ENCODE measurements around the gene IRAK3.
"Not testable (repeated sequence)": the region's sequence is repeated elsewhere in the genome, so short reads cannot be mapped to it uniquely, and the experiment has no call there.

IRAK3 gene

DNA sequence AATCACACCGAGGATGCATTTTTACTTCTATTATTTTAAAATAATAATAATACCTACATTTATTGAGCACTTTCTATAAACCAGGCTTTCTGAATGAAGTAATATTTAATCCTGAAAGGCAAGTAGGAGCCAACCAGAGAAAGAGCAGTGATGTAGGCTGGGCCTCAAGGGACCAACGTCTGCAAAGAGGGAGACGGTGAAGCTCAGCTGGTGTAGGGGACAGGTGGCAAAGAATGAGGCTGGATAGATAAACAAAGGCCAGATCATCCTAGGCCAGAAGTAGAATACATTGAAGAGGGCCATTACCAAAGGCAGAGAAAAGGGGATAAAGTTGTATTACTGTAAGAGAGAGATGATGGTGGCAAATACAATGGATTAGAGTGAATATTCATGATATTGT is 18.4 kb upstream of the IRAK3 start:
- DNase-seq: no peak

DNA sequence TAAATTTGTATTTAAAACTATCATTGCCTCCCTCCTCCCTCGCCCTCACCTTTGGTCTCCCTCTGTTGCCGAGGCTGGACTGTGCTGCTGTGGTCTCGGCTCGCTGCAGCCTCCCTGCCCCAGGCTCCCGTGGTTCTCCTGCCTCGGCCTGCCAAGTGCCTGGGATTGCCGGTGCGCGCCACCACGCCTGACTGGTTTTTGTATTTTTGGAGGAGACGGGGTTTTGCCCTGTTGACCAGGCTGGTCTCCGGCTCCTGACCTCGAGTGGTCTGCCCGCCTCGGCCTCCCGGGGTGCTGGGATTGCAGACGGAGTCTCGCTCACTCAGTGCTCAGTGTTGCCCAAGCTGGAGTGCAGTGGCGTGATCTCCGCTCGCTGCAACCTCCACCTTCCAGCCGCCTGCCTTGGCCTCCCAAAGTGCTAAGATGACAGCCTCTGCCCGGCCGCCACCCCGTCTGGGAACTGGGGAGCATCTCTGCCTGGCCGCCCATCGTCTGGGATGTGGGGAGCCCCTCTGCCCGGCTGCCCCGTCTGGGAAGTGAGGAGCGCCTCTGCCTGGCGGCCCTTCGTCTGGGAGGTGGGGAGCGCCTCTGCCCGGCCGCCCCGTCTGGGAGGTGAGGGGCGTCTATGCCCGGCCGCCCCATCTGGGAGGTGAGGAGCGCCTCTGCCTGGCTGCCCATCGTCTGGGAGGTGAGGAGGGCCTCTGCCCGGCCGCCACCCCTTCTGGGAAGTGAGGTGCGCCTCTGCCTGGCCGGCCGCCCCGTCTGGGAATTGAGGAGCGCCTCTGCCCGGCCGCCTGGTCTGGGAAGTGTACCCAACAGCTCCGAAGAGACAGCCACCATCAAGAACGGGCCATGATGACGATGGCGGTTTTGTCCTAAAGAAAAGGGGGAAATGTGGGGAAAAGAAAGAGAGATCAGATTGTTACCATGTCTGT is 14.4 kb upstream of the IRAK3 start:
- DNase-seq: not testable (repeated sequence)

DNA sequence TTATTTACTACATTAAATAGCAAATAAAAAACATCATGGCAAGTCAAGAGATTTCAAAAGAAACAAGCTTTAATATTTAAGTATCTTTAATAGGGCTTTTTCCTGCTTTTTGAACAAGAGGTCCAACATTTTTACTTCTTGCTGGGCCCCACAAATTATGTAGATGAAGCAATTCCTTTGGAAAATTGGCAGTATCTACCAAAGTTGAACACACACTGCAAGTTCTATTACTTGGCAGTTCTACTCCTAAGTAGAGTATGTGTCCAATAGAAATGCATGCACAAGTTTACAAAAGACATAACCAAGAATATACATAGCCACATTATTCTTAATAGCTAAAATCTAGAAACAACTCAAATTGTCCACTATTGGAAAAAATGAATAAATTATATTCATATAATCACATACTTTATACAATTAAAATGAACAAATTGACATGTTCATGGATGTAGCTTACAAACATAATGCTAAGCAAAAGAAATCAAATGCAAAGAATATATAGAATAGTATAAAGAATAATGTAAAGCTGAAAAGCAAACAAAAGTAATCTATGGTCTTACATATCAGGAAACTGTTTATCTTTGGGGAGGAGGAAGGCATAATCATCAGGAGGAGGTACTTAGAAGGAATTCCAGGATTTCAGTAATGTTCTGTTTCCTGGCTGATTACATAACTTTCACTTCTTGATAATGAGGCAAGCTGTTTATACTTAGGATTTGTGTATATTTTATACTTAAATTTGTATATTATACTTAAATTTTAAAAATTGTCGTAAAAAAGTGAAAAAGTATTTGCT is 12.7 kb upstream of the IRAK3 start:
- DNase-seq: no peak

DNA sequence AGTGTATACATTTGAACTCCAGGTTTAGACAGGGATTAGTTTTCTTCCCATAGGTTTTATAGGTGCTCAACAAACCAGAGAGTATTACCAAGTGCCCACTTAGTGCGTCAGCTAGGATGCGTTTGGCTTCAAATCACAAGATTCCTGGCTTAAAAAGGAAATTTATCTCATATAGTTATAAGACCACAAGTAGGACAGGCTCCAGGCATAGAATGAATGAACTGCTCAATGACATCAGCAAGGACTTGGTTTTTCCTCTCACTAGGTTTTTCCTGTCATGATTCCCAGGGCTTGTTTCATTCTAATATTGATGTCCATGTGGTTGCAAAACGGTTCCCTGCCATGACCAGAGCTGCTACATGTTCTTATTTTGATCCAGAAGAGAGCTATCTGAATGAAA is 6.1 kb upstream of the IRAK3 start:
- DNase-seq: no peak

DNA sequence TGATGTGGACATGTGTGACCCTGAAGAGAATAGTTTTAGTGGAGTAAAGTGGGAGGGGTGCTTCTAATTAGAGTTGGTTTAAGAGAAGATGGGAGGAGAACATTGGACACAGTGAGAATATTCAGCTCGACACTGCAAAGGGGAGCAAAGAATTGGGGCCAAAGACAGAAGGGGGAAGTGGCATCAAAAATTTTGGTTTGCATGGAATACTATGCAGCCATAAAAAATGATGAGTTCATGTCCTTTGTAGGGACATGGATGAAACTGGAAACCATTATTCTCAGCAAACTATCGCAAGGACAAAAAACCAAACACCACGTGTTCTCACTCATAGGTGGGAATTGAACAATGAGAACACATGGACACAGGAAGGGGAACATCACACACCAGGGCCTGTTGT is 4.2 kb upstream of the IRAK3 start:
- DNase-seq: not testable (repeated sequence)

DNA sequence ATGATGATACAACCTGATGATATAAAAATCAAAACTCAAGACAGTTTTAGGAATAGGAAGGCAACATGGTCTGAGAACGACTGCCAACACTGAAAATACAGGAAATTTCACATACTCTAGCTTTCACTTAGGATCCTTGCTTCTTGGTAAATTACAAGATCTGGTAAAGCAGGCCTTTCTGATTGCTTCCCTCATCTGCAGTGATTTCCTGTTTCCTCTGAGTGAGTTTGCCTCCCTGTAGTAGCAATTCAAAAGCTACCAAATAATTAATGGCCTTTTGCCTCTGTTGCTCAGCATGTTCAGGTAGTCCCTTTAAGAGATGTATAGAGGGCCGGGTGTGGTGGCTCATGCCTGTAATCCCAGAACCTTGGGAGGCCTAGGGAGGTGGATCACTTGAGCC is 2.0 kb upstream of the IRAK3 start:
- no peak for DNase-seq

DNA sequence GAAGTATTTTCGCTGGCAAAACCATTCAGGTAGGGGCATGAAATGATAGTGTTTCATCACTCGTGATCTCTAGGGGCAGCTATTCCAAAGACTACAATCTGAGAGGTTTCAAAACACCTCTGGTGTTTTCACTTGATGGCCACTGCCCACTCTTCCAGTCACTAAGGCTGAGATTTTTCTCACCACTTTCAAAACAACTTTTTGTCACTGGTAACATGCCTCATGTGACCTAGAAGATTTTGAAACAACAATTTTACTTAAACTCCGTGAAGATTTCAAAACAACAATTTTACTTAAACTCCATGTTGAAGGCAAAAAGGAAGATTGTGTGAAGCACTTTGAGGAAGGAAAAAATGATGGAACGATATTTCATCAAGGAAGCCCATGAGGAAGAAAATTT is 1.2 kb upstream of the IRAK3 start:
- no peak for DNase-seq

DNA sequence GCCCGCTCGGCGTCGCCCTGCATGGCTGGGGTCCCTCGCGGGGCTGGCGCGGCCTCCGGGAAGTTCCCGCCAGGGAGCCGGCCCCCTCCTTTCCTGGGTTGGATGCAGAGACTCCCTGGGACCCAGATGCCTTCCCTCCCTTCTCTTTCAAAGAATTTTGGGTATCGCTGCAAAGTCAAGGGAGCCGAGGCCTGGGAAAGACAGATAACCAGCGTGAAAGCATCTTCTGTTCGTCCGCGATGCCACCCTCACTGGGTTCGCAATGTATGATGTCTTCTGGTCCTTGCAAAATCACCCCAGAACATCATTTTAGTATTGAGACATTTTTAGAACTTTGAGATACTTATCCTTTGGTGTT is 451 bp downstream of the IRAK3 start:
- no peak for DNase-seq

DNA sequence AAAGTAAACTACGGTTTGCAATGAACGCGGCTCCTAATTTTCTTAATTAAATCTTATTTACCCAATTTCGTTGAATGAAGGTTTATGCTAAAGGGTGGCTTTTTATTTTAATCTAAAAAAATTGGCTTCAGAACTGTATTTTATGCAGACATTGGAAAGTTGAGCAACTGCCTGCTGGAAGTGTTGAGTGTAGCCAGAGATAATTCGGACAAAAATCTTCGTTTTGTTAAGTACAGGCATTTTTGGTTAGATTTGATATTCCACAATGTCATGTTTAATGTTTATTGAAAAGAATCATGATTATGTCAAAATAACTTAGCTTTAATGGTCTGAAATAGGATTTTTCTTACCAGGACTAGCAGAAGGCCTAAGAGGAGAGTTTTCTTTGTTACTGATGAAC is 875 bp downstream of the IRAK3 start:
- DNase-seq: no peak

DNA sequence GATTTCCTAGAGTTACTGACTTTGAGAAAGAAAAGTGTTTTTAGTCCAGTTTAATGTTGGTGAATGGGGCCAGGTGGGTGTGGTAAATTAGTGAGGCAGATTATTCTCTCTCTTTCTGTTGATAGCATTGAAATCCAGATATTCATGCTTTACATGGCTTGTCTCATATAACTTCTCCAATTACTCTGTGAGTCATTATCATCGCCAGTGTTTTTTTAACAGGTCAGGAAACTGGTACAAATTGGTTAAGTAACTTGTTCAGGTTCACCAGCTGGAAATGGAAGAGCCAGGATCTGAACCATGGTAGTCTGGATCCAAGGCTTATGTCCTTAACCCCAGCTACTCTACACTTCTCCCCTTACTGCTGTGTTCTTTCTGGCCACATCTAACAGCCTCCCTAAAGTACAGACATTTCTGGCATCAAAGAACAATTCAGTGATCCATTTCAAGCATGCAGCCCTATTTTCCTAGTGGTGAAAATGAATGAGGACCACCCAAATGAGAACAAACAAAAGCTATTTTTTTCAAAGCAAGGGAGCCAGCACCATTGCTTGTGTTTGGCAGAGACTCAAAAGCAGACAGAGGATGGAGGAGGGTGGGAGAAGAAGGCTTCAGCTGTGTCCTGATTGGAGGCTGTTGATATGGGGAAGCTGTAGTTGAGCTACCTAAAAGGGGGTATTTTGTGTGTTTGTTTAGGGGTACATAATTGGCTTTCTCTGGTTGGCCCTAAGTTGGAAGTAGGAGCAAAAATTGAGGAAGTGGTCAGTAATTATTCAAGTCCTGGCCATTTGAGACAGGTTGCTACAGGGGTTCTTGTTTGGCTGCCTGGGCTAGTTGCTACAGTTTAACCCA is 1.7 kb downstream of the IRAK3 start:
- DNase-seq: peak; percentile 12

DNA sequence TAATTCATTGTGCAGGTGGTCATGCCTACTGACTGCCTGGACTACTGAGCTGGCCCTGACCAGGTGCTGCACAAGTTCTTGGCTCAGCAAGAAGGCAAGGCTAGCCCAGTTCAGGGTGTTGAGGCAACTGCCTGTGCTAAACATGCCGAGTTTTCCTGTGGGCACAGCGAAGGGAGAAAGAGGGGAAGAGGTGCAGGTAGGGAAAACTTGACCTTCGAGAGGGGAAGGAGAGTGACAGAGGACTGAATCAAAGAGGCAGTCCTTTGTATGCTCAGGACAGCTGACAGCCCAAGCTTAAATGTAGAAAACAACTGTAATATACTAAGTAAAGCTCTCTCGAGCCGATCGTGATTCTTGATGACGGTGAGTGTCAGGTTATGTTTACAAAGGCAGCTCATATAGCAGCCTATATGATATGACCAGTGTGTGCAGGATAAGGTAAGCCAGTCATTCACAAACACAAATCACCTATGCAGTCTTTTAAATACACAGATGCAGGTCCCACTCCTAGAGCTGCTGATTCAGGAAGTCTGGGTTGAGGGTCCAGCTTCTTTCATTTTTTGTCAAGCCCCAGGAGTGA is 2.6 kb downstream of the IRAK3 start:
- no peak for DNase-seq

DNA sequence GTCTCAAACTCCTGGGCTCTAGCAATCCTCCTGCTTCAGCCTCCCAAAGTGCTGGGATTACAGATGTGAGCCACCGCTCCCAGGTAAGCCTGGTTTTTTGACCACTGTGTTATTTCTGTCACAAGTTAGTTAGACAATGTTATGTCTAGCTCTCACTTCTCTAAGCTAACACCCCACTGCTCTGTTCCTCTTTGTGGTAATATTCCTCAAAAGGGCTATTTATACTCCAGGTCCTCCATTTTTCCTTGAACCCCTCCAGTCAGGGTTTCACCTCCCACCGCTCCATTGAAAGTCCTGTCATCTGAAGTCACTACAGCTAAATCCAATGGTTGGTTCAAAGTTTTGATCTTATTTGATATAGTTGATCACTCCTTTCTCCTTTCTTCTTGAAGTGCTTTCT is 5.1 kb downstream of the IRAK3 start:
- DNase-seq: no peak

DNA sequence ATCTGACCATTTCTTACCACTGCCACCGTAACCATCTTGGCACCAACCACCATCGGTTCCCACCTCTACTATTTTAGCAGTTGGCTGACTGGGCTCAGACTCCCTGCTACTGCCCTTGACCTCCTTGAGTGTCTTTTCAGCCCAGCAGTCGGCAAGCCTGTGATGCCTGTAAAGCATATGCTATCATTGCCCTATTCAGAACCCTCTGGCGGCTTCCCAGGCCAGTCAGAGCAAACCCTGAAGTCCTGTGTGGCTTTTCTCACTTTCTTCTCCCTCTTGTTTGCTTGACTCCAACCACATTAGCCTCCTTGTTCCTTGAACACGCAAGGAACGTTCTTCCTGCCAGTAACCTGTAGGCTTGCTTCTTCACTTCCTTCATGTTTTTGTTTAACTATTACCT is 6.2 kb downstream of the IRAK3 start:
- DNase-seq: no peak

DNA sequence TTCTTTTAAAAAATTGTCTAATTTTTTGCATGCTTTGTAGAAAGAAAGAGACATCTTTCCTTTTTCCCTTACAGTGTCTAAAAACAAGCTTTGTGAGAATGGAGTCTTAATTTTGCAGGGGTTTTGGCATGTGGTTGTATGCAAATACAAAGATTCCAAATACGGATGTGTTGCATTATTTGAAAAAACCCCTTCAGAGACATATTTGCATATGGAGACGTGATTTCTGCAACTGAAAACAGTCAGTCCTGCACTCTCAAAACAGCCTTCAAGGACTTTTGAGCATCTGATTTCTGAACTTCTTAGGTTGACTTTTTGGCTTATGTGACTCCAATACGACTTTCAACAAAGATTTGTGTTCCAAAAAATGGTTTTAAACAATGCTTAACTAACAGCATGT is 7.8 kb downstream of the IRAK3 start:
- no peak for DNase-seq

DNA sequence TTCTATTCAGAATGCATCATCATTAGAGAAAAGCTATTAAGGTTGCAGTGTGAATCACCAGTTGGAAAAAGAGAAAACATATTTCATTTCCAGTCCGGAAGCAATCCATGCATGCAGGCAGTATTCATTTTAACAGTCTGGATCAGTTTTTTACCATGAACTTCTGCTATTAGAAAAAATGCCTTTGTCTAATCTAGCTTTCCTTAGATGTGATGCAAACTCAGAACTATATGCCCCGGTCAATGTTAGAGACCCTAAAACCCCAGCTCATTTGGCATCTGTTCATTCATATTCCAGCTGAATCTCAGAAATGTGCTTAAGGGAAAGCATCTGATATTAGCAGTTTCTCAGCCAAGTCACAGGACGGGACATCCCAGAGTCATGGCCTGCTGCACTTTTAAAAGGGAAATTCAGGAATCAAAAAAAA is 8.5 kb downstream of the IRAK3 start:
- DNase-seq: peak; percentile 8

DNA sequence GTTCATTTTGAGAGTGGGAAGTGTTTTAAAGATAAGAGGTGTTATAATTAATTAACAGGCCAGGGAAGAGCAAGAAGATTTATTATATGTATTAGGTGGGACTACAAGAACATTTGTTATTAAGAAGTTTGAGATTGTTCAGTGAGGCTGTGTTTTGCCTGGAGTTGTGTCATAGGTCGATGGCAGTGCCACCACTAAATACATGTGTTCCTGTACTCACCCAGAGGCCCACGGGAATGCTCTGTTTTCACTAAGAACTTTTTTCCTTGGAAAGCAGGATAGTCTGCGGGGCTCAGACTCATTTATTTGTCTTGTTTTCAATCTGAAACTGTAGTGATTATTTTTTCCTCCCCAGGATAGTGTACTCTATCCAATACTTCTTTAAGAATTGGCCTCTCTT is 10.1 kb downstream of the IRAK3 start:
- DNase-seq: no peak

DNA sequence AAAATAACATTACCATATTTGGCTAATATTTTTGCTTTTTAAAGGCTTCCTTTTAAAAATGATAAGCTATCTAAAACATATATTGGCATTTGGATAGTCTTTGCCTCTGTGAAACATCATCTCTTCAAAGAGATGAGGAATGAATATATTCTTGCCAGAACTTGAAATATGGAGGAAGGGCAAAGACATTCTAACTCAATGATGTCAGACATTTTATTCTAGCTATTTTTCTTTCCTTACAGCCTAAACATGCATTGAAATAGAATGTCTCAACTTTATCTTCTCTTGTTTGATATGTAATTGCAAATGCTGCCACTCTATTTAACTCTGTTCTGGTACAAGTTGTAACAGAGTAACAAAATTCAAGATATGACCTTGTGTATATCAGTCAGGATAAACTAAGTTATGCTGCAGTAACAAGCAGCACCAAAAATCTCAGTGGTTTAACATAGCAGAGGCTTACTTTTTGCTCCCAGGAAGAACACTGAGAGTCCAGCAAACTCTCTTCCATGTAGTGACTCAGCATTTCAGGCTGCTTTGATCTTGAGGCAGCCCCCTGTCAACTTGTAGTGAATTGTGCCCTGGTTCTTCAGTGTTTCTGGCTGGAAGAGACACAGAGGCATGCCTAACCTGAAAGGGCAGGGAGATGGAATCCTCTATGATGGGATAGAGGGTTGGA is 11.0 kb downstream of the IRAK3 start:
- DNase-seq: no peak

DNA sequence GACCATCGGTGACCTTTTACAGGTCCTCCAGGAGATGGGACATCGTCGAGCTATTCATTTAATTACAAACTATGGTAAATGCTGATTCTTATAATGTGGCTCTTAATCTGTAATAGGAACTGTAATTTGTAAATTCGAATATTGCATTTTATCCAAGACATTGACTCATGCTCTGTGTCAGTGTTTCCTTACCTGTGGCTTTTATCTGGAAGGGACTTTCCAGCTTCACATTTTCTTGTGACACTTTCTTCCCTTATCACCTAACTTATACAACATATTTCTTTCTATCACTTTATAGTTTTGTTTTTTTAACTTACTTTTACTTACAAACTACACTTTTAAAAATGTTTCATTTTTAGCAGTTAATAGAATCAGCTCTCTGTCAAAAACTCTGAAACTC is 14.8 kb downstream of the IRAK3 start:
- DNase-seq: no peak

DNA sequence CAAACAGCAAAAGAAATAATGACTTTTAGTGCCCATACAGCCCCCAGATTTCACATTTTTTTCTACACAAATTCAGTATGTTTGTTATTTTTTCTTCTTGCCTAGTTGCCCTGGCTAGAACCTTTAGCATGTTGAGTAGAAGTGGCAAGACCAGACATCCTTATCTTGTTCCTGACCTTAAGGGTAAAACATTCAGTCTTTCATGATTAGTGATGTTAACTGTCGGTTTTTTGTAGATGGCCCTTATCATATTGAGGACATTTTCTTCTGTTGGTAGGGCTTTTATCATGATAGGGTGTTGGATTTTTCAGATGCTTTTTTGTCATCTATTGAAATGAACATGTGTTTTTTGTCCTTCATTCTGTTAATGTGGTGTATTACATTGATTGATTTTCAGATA is 17.1 kb downstream of the IRAK3 start:
- no peak for DNase-seq

DNA sequence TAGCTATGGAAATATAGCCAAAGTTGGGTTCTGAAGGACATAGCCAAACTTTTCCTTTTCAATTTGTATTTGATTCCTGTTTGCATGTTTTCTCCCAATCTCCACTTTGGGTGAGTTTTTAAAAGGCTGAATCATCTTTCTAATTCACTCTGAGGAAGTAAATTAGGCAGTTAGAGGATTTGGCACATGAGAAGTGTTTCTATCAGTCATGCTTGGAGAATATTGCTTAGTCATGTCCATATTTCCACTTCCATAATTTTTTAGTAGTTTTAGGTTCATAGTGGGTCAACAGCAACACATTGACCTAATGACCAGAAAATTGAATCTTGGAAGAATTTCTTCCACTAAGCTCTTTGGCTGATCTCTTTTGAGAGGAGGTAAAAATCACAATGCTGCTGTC is 21.8 kb downstream of the IRAK3 start:
- no peak for DNase-seq

DNA sequence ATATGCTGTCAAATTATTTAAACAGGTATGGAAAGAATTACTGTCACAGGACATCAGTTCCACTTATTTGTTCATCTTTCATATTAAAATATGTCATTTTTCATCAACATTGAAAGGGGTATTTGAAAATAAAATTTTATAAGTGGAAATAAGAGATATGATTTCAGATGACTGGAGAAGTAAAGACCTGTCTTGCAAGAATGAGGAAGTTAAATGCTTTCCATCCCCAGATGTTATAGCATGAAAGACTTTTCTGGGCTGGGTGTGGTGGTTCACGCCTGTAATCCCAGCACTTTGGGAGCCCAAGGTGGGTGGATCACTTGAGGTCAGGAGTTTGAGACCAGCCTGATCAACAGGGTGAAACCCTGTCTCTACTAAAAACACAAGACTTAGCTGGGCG is 22.6 kb downstream of the IRAK3 start:
- not testable (repeated sequence) for DNase-seq

DNA sequence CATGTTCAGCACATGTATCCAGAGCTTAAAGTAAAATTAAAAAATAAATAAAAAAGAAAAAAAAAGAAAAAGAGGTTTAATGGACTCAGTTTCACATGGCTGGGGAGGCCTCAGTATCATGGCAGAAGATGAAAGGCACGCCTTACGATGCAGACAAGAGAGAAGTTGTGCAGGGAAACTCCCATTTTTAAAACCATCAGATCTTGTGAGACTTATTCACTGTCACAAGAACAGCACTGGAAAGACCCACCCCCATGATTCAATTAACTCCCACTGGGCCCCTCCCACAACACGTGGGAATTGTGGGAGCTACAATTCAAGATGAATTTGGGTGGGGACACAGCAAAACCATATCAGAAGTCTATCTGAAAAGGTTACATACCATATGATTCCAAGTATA is 24.0 kb downstream of the IRAK3 start:
- DNase-seq: not testable (repeated sequence)

All from EL (cell line).